Neural cell (in vitro differentiated cells): Measurements from ENCODE around the gene VMP1. TPM values are rescaled to one million over a fixed set of nuclear protein-coding genes. Genes with fewer than 3 reads are reported as not detected.

Experiments
- H2AFZ ChIP-seq: fragments of 200-600, 300-800 bp; sonication (generic), shearing (Covaris generic); 2 replicates; pipeline ENCODE4 v1.6.0; 2014; ENCODE audit warnings: low read depth, mild to moderate bottlenecking, antibody characterized with exemption, low read length, moderate library complexity
- H3F3A ChIP-seq: fragments of 200-600 bp; shearing (Covaris generic); 2 replicates; pipeline ENCODE4 v1.6.1; 2016; ENCODE audit warnings: mild to moderate bottlenecking, moderate library complexity, mixed read lengths, antibody characterized with exemption, low read length; ENCODE audit not compliant: insufficient read depth, poor library complexity, severe bottlenecking
- H3K27ac ChIP-seq: fragments of 200-600, 300-800 bp; sonication (generic), shearing (Covaris generic); 2 replicates; pipeline ENCODE4 v1.5.1; 2014; ENCODE audit warnings: mild to moderate bottlenecking, low read length, moderate library complexity
- H3K27me3 ChIP-seq: fragments of 300-800, 200-600 bp; sonication (generic), shearing (Covaris generic); 2 replicates; pipeline ENCODE4 v1.6.0; 2014; ENCODE audit warnings: mild to moderate bottlenecking, low read depth, low read length, moderate library complexity; ENCODE audit not compliant: insufficient read depth
- H3K36me3 ChIP-seq: fragments of 300-800, 200-600 bp; sonication (generic), shearing (Covaris generic); 2 replicates; pipeline ENCODE4 v1.5.1; 2014; ENCODE audit warnings: mild to moderate bottlenecking, antibody characterized with exemption, low read length, moderate library complexity; ENCODE audit not compliant: insufficient read depth
- H3K4me2 ChIP-seq: fragments of 300-800, 200-600 bp; sonication (generic), shearing (Covaris generic); 2 replicates; pipeline ENCODE4 v1.6.0; 2014; ENCODE audit warnings: mild to moderate bottlenecking, low read length
- H3K4me3 ChIP-seq: fragments of 300-800, 200-600 bp; sonication (generic), shearing (Covaris generic); 2 replicates; pipeline ENCODE4 v1.5.1; 2014; ENCODE audit warnings: mild to moderate bottlenecking, low read length, moderate library complexity
- H3K79me2 ChIP-seq: fragments of 200-600 bp; shearing (Covaris generic); replicated peaks from 2 replicates; pipeline ENCODE4 v1.6.0; 2014; ENCODE audit warnings: mild to moderate bottlenecking, low read length, moderate library complexity; ENCODE audit not compliant: insufficient read depth
- H3K9ac ChIP-seq: fragments of 300-800, 200-600 bp; sonication (generic), shearing (Covaris generic); 2 replicates; pipeline ENCODE4 v1.6.1; 2016; ENCODE audit warnings: mild to moderate bottlenecking, low read length, mixed read lengths
- H3K9me2 ChIP-seq: fragments of 200-600 bp; shearing (Covaris generic); 2 replicates; pipeline ENCODE4 v1.6.1; 2016; ENCODE audit warnings: mild to moderate bottlenecking, low read length, mixed read lengths; ENCODE audit not compliant: insufficient read depth
- H3K9me3 ChIP-seq: fragments of 200-600, 300-800 bp; sonication (generic), shearing (Covaris generic); 2 replicates; pipeline ENCODE4 v1.6.1; 2016; ENCODE audit warnings: mild to moderate bottlenecking, mixed run types, low read length, moderate library complexity, mixed read lengths
- H4K20me1 ChIP-seq: fragments of 200-600 bp; shearing (Covaris generic); 2 replicates; pipeline ENCODE4 v1.6.1; 2016; ENCODE audit warnings: mild to moderate bottlenecking, mixed run types; ENCODE audit not compliant: insufficient read depth
- CTCF ChIP-seq: fragments of 450-650 bp; IDR thresholded peaks from 2 replicates; pipeline ENCODE4 v1.5.1; 2014; ENCODE audit warnings: antibody characterized with exemption, mild to moderate bottlenecking, moderate library complexity; ENCODE audit not compliant: poor library complexity, severe bottlenecking
- EP300 ChIP-seq: fragments of 450-650 bp; conservative IDR thresholded peaks from 2 replicates; pipeline ENCODE4 v1.6.1; 2014; ENCODE audit warnings: antibody characterized with exemption, mild to moderate bottlenecking, moderate library complexity; ENCODE audit not compliant: poor library complexity, severe bottlenecking
- EZH2 ChIP-seq: fragments of 200-600, 300-800 bp; shearing (Covaris generic), sonication (generic); IDR thresholded peaks from 2 replicates; pipeline ENCODE4 v1.6.1; 2014; ENCODE audit warnings: antibody characterized with exemption, low read length, borderline replicate concordance, mild to moderate bottlenecking; ENCODE audit not compliant: insufficient read depth, poor library complexity, severe bottlenecking
- MXI1 ChIP-seq: fragments of 450-650 bp; conservative IDR thresholded peaks from 2 replicates; pipeline ENCODE4 v1.6.1; 2014; ENCODE audit warnings: antibody characterized with exemption, mild to moderate bottlenecking; ENCODE audit not compliant: poor library complexity, severe bottlenecking
- POLR2AphosphoS5 ChIP-seq: IDR thresholded peaks from 2 replicates; pipeline ENCODE4 v1.6.1; 2012
- RAD21 ChIP-seq: fragments of 450-650 bp; conservative IDR thresholded peaks from 2 replicates; pipeline ENCODE4 v1.6.1; 2014; ENCODE audit warnings: antibody characterized with exemption, mild to moderate bottlenecking, moderate library complexity
- REST ChIP-seq: IDR thresholded peaks from 2 replicates; pipeline ENCODE4 v1.6.1; 2012; ENCODE audit warnings: borderline replicate concordance
- SMC3 ChIP-seq: fragments of 450-650 bp; conservative IDR thresholded peaks from 2 replicates; pipeline ENCODE4 v1.6.1; 2014; ENCODE audit warnings: antibody characterized with exemption, mild to moderate bottlenecking, moderate library complexity; ENCODE audit not compliant: poor library complexity
- TAF1 ChIP-seq: IDR thresholded peaks from 2 replicates; pipeline ENCODE4 v1.6.1; 2012; ENCODE audit warnings: low read depth
- polyA plus RNA-seq: library from polyadenylated mRNA; depleted of rRNA; stranded (reverse); fragments of >200 nt; gene quantifications from 2 replicates; pipeline ENCODE4 v1.2.3, GENCODE V29; 2014

Gene VMP1
- polyA plus RNA-seq, 1 donor from 2014 or later, result 75.9 TPM

GRCh38 chr17:59707971-59708430 lies 547 bp downstream of the VMP1 start:
- Histone ChIP-seq H2AFZ (peak overlapping the region; percentile 81), H3K27ac (peak overlapping the region; percentile 87), H3K9me2 (no peaks in the 10 kb centered on the region), H3K9me3 (no peaks in the 10 kb centered on the region), H3K4me2 (peak overlapping the region; percentile 95), H3K36me3 (no peaks in the 10 kb centered on the region), H3K79me2 (peaks cover 50% of the 10 kb centered on the region), H3K9ac (peak overlapping the region; percentile 83), H3F3A (no peaks in the 10 kb centered on the region), H3K27me3 (no peaks in the 10 kb centered on the region), H4K20me1 (no peaks in the 10 kb centered on the region), H3K4me3 (peak overlapping the region; percentile 83)
- no peak for TF ChIP-seq POLR2AphosphoS5
- no peak for TF ChIP-seq REST
- TF ChIP-seq EZH2, result no peak
- no peak for TF ChIP-seq TAF1
- TF ChIP-seq MXI1, result no peak
- TF ChIP-seq RAD21, result no peak
- no peak for TF ChIP-seq CTCF
- no peak for TF ChIP-seq EP300
- TF ChIP-seq SMC3, result no peak

- Histone ChIP-seq H3F3A (no peaks in the 10 kb centered on the region), H3K9me2 (no peaks in the 10 kb centered on the region), H3K27me3 (no peaks in the 10 kb centered on the region), H3K4me3 (no peak overlapping the region), H3K4me2 (no peak overlapping the region), H3K9me3 (no peaks in the 10 kb centered on the region), H3K79me2 (peaks cover 34% of the 10 kb centered on the region), H2AFZ (no peak overlapping the region), H4K20me1 (no peaks in the 10 kb centered on the region), H3K36me3 (no peaks in the 10 kb centered on the region), H3K9ac (no peak overlapping the region), H3K27ac (no peak overlapping the region)
- TF ChIP-seq EZH2, result no peak
- no peak for TF ChIP-seq TAF1
- TF ChIP-seq EP300, result no peak
- no peak for TF ChIP-seq MXI1
- TF ChIP-seq SMC3, result no peak
- TF ChIP-seq RAD21, result no peak
- no peak for TF ChIP-seq CTCF
- no peak for TF ChIP-seq POLR2AphosphoS5
- no peak for TF ChIP-seq REST
Measured at GRCh38 chr17:59711936-59712335, 4.5 kb downstream of the VMP1 start.
